ENCODE data around the gene RPL10. TPM values are rescaled to one million over a fixed set of nuclear protein-coding genes. Genes with fewer than 3 reads are reported as not detected.

RPL10 gene
- polyA plus RNA-seq, 1 donor (not counting 4 experiments of a cell fraction or from before 2014, with no cell fraction given): 2,926 TPM

- Histone ChIP-seq H3K79me2 (ENCODE audit: control insufficient read depth, insufficient read depth, low read length) (peaks cover 63% of the 10 kb centered on the region), H2AFZ (ENCODE audit: control insufficient read depth, low read length) (no peak overlapping the region), H3K36me3 (ENCODE audit: control insufficient read depth in 2 of 2, extremely low read depth in 1 of 2, insufficient read depth in 2 of 2, low read length in 2 of 2) (peaks cover 21 to 27% of the 10 kb centered on the region in 2 experiments), H4K20me1 (ENCODE audit: control insufficient read depth, extremely low read depth, insufficient read depth, low read length) (peaks cover 44% of the 10 kb centered on the region), H3K4me1 (ENCODE audit: control insufficient read depth, extremely low read depth, insufficient read depth, low read length) (no peaks in the 10 kb centered on the region), H3K9me3 (ENCODE audit: control insufficient read depth, low read depth, low read length) (no peaks in the 10 kb centered on the region), H3K4me2 (ENCODE audit: control insufficient read depth, extremely low read depth, insufficient read depth, low read depth, low read length) (no peak overlapping the region), H3K9ac (ENCODE audit: control insufficient read depth, extremely low read depth, insufficient read depth, low read length) (no peak overlapping the region), H3K9me1 (ENCODE audit: control insufficient read depth, extremely low read depth, insufficient read depth, low read length) (no peaks in the 10 kb centered on the region), H3K27me3 (ENCODE audit: control insufficient read depth, extremely low read depth, insufficient read depth, low read length) (no peaks in the 10 kb centered on the region), H3K27ac (ENCODE audit: control insufficient read depth, insufficient read depth, low read length) (no peak overlapping the region), H3K4me3 (ENCODE audit: control insufficient read depth in 2 of 3, extremely low read depth in 1 of 3, insufficient read depth in 2 of 3, low read depth in 1 of 3, low read length in 3 of 3) (no peak overlapping the region)
- TF ChIP-seq EZH2 (IDR thresholded peaks at IDR 0.05; ENCODE audit: low read length) (no peak), CTCF (optimal IDR thresholded peaks at IDR 0.05 in 1 of 3, IDR thresholded peaks at IDR 0.05 in 1 of 3, conservative IDR thresholded peaks at IDR 0.05 in 1 of 3; ENCODE audit: extremely low read depth in 1 of 3, insufficient read depth in 2 of 3, low read length in 3 of 3) (no peak)
- dilution Hi-C loops (cut with MboI; ENCODE audit: extremely low pct_ligation_motif_present, low sequenced_read_pairs): no loop called here
- FAIRE-seq (no peak), DNase-seq (ENCODE audit: low read depth, low spot score) (no peak)
Observed at GRCh38 chrX:154360155-154360713, 37.9 kb upstream of the RPL10 start.

GRCh38 chrX:154362085-154362742 is 36.0 kb upstream of the RPL10 start:
- no peaks in the 10 kb centered on the region for H3K27me3 ChIP-seq (ENCODE audit: control insufficient read depth, extremely low read depth, insufficient read depth, low read length)
- H3K27ac ChIP-seq (ENCODE audit: control insufficient read depth, insufficient read depth, low read length): no peak overlapping the region
- peaks cover 4% of the 10 kb centered on the region for H3K4me1 ChIP-seq (ENCODE audit: control insufficient read depth, extremely low read depth, insufficient read depth, low read length)
- H2AFZ ChIP-seq (ENCODE audit: control insufficient read depth, low read length): no peak overlapping the region
- H3K79me2 ChIP-seq (ENCODE audit: control insufficient read depth, insufficient read depth, low read length): peaks cover 79% of the 10 kb centered on the region
- FAIRE-seq (no peak), DNase-seq (ENCODE audit: low read depth, low spot score) (no peak)
- dilution Hi-C loops (cut with MboI; ENCODE audit: extremely low pct_ligation_motif_present, low sequenced_read_pairs): no loop called here
- no peak overlapping the region for H3K4me3 ChIP-seq (ENCODE audit: control insufficient read depth in 2 of 3, extremely low read depth in 1 of 3, insufficient read depth in 2 of 3, low read depth in 1 of 3, low read length in 3 of 3)
- H3K4me2 ChIP-seq (ENCODE audit: control insufficient read depth, extremely low read depth, insufficient read depth, low read depth, low read length): no peak overlapping the region
- peaks cover 46% of the 10 kb centered on the region for H4K20me1 ChIP-seq (ENCODE audit: control insufficient read depth, extremely low read depth, insufficient read depth, low read length)
- TF ChIP-seq EZH2 (IDR thresholded peaks at IDR 0.05; ENCODE audit: low read length) (no peak), CTCF (optimal IDR thresholded peaks at IDR 0.05 in 1 of 3, IDR thresholded peaks at IDR 0.05 in 1 of 3, conservative IDR thresholded peaks at IDR 0.05 in 1 of 3; ENCODE audit: extremely low read depth in 1 of 3, insufficient read depth in 2 of 3, low read length in 3 of 3) (no peak)
- no peaks in the 10 kb centered on the region for H3K9me3 ChIP-seq (ENCODE audit: control insufficient read depth, low read depth, low read length)
- no peak overlapping the region for H3K9ac ChIP-seq (ENCODE audit: control insufficient read depth, extremely low read depth, insufficient read depth, low read length)
- no peaks in the 10 kb centered on the region for H3K9me1 ChIP-seq (ENCODE audit: control insufficient read depth, extremely low read depth, insufficient read depth, low read length)
- H3K36me3 ChIP-seq (ENCODE audit: control insufficient read depth in 2 of 2, extremely low read depth in 1 of 2, insufficient read depth in 2 of 2, low read length in 2 of 2): peaks cover 18 to 21% of the 10 kb centered on the region in 2 experiments

Measured in keratinocyte (primary cell).